NCI-H2196 (cell line): ENCODE data around the gene LCOR.

ENCODE experiments used
- DNase-seq: peaks from one replicate; lab custom pipeline; 2025; ENCODE audit not compliant: unreplicated experiment; lab: John Stamatoyannopoulos, UW

Gene LCOR

DNA sequence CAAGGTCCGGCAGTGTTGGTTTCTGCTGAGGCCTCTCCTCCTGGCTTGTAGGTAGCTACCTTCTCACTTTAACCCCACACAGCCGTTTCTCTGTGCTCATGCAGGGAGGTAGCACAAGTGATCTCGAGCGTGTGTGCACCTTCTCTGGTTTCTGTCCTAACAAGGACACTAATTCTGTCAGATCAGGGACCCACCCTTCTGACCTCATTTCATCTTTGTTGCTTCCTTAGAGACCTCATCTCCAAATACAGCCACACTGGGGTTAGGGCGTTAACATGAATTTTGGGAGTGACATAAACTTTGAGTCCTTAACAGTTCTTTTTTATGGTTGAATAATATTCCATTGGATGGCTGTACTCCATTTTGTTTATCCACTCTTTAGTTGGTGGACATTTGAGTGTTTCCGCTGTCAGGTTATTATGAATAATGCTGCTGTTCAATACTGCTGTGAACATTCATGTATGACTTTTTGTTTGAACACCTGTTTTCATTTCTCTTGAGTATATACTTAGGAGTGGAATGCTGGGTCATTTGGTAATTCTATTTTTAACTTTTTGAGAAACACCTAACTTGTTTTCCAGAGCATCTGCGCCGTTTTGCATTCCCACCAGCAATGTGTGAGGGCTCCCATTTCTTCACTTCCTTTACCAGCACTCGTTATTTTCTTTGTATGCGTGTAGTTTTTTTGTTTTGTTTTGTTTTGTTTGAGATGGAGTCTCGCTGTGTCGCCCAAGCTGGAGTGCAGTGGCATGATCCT lies 57.5 kb downstream of the LCOR start:
- peak; percentile 2 for DNase-seq

DNA sequence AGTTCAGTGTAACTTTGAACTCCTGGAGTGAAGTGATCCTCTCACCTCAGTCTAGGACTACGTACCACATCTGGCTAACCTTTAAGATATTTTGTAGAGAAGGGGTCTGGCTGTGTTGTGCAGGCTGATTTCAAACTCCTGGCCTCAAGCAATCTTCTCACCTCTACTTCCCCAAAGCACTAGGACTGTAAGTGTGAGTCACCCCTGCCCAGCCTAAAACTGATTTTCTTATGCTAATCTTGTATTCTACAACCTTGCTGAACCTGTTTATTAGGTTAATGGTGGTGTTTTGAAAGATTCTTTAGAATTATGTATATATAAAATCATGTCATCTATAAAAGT lies 58.0 kb downstream of the LCOR start:
- no peak for DNase-seq

- DNase-seq, result no peak
These were observed 58.5 kb downstream of the LCOR start for GRCh38 chr10:96890580-96890979.

GRCh38 chr10:96891840-96892239 lies 59.7 kb downstream of the LCOR start:
- DNase-seq, result no peak

DNA sequence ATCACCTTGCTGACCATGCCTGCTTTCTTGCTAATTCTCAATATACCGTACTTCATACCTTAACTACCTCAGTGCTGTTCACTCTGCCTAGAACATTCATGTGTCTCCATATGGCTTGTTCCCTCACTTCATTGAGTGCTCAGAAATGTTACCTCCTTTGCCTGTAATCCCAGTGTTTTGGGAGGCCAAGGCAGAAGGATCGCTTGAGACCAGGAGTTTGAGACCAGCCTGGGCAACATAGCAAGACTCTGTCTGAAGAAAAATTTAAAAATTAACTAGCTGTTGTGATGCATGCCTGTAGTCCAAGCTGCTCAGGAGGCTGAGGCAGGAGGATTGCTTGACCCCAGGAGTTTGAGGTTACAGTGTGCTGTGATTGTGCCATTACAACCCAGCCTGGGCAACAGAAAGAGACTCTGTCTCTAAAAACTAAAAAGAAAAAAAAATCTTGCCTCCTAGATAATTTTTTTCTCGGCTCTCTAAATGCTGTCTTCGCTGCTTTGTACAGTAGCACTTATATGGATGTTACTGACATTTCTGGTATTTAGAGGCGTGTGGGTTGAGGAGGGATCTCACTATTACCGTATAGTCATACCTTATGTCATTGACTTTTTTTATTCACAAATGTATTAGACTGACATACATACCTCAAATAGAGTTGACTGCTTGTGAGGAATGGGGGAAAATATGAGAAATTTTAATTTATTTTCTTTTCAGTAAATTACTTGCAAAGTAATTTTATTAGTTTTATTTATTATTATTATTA lies 63.7 kb downstream of the LCOR start:
- no peak for DNase-seq

DNA sequence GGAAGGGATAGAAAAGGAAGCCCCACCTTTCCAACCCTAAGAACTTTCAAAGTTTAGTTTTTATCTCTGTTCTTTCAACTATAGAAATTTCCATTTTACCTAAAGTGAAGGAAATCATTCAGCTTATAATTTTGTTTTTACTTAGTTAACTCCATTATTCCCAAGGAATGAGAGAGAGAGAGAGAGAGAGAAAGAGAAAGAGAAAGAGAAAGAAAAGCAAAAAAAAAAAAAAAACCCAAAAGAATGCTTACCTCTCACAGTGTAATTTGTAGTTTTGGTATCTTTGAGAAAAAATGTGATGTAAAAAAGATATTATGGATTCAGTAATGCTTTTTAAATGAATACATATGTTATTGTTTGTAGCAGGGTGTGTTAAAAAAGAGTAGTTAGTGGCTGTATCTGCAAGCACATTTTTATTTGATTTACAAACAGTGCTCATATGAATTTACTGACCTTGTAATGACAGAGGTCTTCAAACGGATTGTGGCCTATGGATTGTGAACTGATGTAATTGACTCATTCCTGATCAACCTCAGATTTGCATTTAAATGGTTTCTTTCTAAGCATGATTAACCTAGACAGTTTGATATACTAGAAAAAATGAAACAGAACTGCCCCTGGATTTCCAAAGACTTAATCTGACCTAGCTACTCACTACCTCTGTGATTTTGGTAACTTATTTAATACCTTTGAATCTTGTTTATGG lies 64.9 kb downstream of the LCOR start:
- no peak for DNase-seq

- DNase-seq, result no peak
These were observed 70.0 kb downstream of the LCOR start for GRCh38 chr10:96902117-96902516.

- DNase-seq, result no peak
These were observed 70.7 kb downstream of the LCOR start for GRCh38 chr10:96902731-96903358.

DNA sequence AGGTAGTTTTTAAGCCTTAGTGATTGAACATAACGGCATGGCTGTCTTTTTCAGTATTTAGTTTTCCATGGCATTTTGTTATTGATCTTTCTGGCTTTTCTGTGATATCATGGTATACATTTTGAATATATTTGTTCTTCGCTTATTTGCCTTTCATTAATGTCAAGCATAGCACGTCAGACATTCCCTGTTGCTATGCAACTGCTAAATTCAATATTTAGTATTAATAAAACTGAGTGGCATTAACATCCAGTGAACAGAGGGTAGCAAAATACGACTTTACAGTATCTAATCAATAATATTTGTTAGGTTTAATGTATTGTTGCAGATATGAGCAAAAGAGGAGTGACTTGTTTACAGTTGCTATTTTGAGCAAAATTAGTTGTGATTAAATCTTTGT lies 72.5 kb downstream of the LCOR start:
- DNase-seq, result no peak

DNA sequence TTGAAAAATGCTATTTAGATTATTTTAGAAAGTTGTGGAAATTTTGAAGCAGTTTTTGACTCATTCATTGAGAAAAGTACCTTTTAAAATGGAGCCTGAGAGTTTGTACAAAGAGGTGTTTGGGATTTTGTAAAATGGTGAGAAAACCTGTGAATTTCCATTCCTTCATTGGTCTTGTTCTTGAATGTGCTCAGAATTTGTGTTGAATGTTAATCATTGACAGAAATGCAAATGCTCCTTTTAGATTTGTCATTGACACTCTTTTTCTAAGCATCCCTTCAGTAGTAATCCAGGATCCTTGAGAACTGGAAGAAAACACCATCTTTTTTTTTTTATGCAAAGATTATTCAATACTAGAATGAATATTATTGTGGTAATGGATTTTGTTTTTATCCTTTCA lies 74.8 kb downstream of the LCOR start:
- no peak for DNase-seq

DNA sequence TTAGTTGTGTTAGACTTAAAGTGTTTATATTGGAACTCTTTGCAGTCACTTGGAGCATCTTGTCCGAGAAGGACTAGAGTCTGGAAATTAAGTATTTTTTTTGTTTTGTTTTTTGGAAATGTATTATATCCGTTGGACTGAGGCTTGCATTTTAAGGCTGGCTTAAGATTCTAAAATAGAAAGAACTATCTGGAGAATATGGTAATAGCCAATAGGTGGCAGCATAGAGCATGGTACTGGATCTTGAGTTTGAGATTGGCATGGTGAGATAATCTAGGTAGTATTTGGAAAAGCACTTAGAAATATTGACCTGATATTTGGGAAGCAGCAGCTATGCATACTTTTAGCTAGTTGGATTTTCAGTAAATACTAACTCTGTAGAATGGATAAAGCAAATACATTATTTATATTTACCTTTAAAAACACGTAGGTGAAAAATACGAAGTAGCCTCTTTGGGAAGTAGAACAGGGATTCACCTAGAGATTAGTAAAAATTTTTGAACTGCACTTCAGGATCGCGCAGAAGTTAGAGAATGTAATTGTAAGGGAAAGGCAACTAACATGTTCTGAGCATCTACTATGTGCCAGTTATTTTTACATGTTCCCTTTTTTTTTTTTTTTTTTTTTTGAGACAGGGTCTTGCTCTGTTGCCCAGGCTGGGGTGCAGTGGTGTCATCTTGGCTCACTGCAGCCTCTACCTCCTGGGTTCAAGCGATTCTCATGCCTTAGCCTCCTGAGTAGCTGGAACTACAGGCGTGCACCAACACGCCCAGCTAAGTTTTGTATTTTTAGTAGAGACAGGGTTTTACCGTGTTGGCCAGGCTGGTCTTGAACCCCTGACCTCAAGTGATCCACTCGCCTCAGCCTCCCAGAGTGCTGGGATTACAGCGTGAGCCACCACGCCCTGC lies 78.6 kb downstream of the LCOR start:
- no peak for DNase-seq

- no peak for DNase-seq
These were observed 80.3 kb downstream of the LCOR start for GRCh38 chr10:96912405-96912804.

- DNase-seq, result no peak
These were observed 81.8 kb downstream of the LCOR start for GRCh38 chr10:96913906-96914305.

DNA sequence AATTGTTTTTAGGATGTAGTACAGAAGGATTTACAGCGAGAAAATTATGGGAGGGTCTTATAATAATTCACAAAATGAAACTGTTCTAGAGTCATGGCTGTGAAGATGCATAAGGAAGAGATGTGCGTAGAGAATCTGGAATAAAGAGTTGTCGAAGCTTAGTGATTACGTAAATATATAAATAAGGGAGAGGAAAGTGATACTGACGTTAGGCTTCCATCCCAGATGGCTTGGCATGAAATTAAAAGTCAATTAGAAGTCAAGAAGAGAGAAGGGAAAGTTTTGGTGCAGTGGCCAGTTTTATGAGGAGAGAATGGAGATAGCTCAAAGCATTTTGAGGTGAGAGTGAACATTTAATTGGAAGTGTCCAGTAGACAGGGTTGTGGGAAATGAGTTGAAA lies 85.5 kb downstream of the LCOR start:
- DNase-seq, result no peak

- DNase-seq, result no peak
These were observed 86.3 kb downstream of the LCOR start for GRCh38 chr10:96918214-96919002.

DNA sequence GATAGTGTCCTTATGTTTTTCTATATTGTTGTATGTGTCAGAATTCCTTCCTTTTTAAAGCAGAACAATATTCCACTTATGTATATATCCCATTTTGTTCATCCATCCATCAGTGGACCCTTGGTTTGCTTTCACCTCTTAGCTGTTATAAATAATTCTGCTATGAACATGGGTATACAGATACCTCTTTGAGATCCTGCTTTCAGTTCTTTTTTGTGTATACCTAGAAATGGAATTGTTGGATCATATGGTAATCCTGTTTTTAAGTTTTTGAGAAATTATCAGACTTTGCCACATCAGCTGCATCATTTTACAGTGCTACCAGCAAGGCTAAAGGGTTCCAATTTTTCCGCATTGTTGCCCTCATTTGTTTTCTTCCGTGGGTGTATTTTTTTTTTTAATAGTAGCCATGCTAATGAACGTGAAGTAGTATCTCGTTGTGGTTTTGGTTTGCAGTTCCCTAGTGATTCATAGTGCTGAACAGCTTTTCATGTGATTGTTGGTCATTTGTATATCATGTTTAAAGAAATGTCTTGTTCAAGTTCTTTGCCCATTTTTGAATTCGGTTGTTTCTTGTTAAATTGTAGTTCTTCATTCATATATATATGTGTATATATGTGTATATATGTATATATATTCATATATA lies 87.8 kb downstream of the LCOR start:
- DNase-seq, result no peak

DNA sequence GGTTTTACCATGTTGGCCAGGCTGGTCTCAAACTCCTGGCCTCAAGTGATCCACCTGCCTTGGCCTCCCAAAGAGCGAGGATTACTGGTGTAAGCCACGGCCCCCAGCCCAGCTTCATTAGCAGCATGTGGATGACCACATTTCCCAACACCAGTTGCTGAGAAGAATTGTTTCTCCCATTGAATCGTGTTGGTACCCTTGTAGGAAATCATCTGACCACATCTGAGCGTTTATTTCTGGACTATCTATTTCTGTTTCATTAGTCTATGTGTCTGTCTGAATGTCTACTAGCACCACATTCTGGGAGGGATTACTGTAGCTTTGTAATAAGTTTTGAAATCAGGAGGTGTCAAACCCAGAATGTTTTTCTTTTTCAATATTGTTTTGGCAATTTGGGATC lies 89.6 kb downstream of the LCOR start:
- DNase-seq, result no peak

DNA sequence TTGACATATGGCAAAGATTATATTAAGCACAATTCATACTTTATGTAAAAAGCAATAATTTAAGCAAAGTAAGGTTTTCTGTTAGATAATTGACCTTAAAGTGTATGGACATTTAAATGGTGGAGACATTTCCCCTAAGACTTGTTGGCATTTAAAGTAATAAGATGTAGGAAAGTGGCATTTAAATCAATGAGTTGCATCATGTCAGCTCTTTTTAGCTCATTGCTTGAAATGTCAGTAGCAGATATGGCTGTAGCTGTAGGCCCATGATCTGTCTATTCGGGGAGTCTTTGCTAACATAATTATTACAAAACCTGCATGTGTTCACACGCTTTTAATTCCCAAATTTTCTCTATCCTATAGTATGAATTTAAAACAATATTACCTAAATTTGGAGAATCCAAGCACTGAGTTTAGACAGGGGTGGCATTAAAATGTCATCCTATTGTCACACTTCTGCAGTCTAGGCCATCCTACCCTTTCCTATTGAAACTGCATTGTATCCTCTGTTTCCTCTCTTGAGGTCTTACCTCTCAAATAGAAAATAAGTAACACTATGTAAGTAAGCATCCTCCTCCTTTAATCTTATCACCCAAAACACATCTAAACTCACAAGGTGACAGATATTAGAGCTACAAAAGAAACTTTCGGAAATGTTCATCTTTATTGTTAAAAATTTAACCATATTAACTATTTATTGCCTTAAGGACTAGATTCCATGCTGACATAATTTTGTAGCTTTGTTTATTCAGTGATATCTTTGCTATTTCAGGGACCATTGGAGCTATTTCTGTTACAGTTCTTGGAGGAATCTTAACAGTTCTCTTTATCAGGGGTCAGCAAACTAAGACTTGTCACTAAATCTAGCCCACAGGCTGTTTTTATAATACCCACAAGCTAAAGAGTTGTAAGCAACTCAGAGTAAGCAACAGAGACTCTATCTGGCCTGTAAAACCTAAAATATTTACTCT lies 91.2 kb downstream of the LCOR start:
- no peak for DNase-seq
